Measurements from ENCODE around the gene SLC5A6.

The SLC5A6 gene

DNA sequence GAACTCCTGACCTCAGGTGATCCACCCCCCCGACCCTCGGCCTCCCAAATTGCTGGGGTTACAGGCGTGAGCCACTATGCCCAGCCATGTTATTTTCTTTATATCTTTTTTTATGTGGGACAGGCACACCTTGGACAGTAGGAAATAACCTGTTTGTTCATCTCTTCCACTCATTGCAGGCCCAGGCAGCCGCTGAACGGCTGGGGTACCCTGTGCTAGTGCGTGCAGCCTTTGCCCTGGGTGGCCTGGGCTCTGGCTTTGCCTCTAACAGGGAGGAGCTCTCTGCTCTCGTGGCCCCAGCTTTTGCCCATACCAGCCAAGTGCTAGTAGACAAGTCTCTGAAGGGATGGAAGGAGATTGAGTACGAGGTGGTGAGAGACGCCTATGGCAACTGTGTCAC is 13.5 kb upstream of the SLC5A6 start:
- no peak overlapping the region for H3K4me3 ChIP-seq (ENCODE audit: low read depth, low read length)
- no peak overlapping the region for H2BK5ac ChIP-seq (ENCODE audit: low read depth, low read length, poor library complexity)
- no peaks in the 10 kb centered on the region for H3K79me1 ChIP-seq (ENCODE audit: low read length)
- no peaks in the 10 kb centered on the region for H3K79me2 ChIP-seq (ENCODE audit: control insufficient read depth, insufficient read depth, low read length, poor library complexity)
- peaks cover 60 to 70% of the 10 kb centered on the region in 2 experiments for H3K36me3 ChIP-seq (ENCODE audit: control insufficient read depth in 1 of 2, insufficient read depth in 2 of 2, low read length in 2 of 2)
- H3K4me1 ChIP-seq (ENCODE audit: control insufficient read depth in 1 of 2, insufficient read depth in 2 of 2, low read length in 2 of 2): no peaks in the 10 kb centered on the region
- H2BK12ac ChIP-seq (ENCODE audit: low read length): no peak overlapping the region
- H4K12ac ChIP-seq (ENCODE audit: low read depth, low read length): no peak overlapping the region
- no peak for DNase-seq
- no peak overlapping the region for H3K27ac ChIP-seq (ENCODE audit: low read depth, low read length)
- no peak overlapping the region for H3K9ac ChIP-seq (ENCODE audit: low read length)
- H3K18ac ChIP-seq (ENCODE audit: low read length): no peak overlapping the region
- H3K4me2 ChIP-seq (ENCODE audit: low read length): no peak overlapping the region
- H3K9me3 ChIP-seq (ENCODE audit: insufficient read depth, low read depth, low read length): no peaks in the 10 kb centered on the region
- H3K23ac ChIP-seq (ENCODE audit: low read length): no peak overlapping the region
- no CpG with 5 or more reads among the region's 9 CpGs for WGBS (ENCODE audit: extremely low coverage, insufficient coverage, insufficient read length)
- no peak overlapping the region for H4K91ac ChIP-seq (ENCODE audit: low read depth, low read length)
- no peaks in the 10 kb centered on the region for H3K27me3 ChIP-seq (ENCODE audit: insufficient read depth, low read length)
- no peak overlapping the region for H3K14ac ChIP-seq (ENCODE audit: low read length)
- no peak overlapping the region for H2AFZ ChIP-seq (ENCODE audit: insufficient read depth, low read length, poor library complexity)
- no peak overlapping the region for H2AK5ac ChIP-seq (ENCODE audit: low read length)
- H4K8ac ChIP-seq (ENCODE audit: low read depth, low read length): no peak overlapping the region
- no peak overlapping the region for H2BK120ac ChIP-seq (ENCODE audit: insufficient read depth, low read length, poor library complexity)
- no peak overlapping the region for H3K4ac ChIP-seq (ENCODE audit: low read depth, low read length)

DNA sequence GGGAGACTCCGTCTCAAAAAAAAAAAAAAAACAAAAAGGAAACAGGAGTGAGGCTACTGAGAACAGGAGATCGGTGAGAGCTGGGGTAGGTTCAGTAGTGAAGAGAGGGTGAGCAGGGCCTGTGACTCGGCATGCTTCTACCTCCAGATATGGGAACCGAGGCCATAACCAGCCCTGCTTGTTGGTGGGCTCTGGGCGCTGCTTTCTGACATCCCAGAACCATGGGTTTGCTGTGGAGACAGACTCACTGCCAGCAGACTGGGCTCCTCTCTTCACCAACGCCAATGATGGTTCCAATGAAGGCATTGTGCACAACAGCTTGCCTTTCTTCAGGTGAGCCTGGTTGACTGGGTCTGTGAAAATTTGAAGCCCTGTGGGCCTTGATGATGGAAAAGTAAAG is 11.3 kb upstream of the SLC5A6 start:
- no peak overlapping the region for H2AFZ ChIP-seq (ENCODE audit: insufficient read depth, low read length, poor library complexity)
- no CpG with 5 or more reads among the region's 6 CpGs for WGBS (ENCODE audit: extremely low coverage, insufficient coverage, insufficient read length)
- no peak for DNase-seq
- H3K23ac ChIP-seq (ENCODE audit: low read length): no peak overlapping the region
- H2BK120ac ChIP-seq (ENCODE audit: insufficient read depth, low read length, poor library complexity): no peak overlapping the region
- no peak overlapping the region for H4K91ac ChIP-seq (ENCODE audit: low read depth, low read length)
- no peak overlapping the region for H3K27ac ChIP-seq (ENCODE audit: low read depth, low read length)
- H4K8ac ChIP-seq (ENCODE audit: low read depth, low read length): no peak overlapping the region
- no peak overlapping the region for H3K4me3 ChIP-seq (ENCODE audit: low read depth, low read length)
- H3K36me3 ChIP-seq (ENCODE audit: control insufficient read depth in 1 of 2, insufficient read depth in 2 of 2, low read length in 2 of 2): peaks cover 56 to 69% of the 10 kb centered on the region in 2 experiments
- no peak overlapping the region for H3K9ac ChIP-seq (ENCODE audit: low read length)
- H3K14ac ChIP-seq (ENCODE audit: low read length): no peak overlapping the region
- no peaks in the 10 kb centered on the region for H3K9me3 ChIP-seq (ENCODE audit: insufficient read depth, low read depth, low read length)
- no peaks in the 10 kb centered on the region for H3K4me1 ChIP-seq (ENCODE audit: control insufficient read depth in 1 of 2, insufficient read depth in 2 of 2, low read length in 2 of 2)
- H3K18ac ChIP-seq (ENCODE audit: low read length): no peak overlapping the region
- H3K4ac ChIP-seq (ENCODE audit: low read depth, low read length): no peak overlapping the region
- H3K79me2 ChIP-seq (ENCODE audit: control insufficient read depth, insufficient read depth, low read length, poor library complexity): no peaks in the 10 kb centered on the region
- H2BK5ac ChIP-seq (ENCODE audit: low read depth, low read length, poor library complexity): no peak overlapping the region
- H2AK5ac ChIP-seq (ENCODE audit: low read length): no peak overlapping the region
- no peak overlapping the region for H2BK12ac ChIP-seq (ENCODE audit: low read length)
- H3K4me2 ChIP-seq (ENCODE audit: low read length): no peak overlapping the region
- no peaks in the 10 kb centered on the region for H3K79me1 ChIP-seq (ENCODE audit: low read length)
- H3K27me3 ChIP-seq (ENCODE audit: insufficient read depth, low read length): no peaks in the 10 kb centered on the region
- no peak overlapping the region for H4K12ac ChIP-seq (ENCODE audit: low read depth, low read length)

DNA sequence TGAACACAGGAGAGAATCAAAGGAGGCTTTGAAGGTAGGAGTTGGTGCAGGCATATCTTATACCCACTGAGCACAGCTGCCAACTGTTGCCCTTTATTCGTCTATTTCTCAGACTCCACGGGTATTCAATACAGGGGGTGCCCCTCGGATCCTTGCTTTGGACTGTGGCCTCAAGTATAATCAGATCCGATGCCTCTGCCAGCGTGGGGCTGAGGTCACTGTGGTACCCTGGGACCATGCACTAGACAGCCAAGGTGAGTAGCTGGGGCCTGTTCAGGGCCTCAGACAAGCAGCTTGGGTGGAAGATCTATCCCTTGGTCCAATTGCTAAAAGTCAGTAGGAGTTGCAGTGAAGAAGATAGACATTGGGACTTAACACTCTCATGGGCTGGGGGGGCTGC is 10.3 kb upstream of the SLC5A6 start:
- H3K79me1 ChIP-seq (ENCODE audit: low read length): peaks cover 3% of the 10 kb centered on the region
- H2BK120ac ChIP-seq (ENCODE audit: insufficient read depth, low read length, poor library complexity): no peak overlapping the region
- H3K79me2 ChIP-seq (ENCODE audit: control insufficient read depth, insufficient read depth, low read length, poor library complexity): peaks cover 3% of the 10 kb centered on the region
- H3K4me1 ChIP-seq (ENCODE audit: control insufficient read depth in 1 of 2, insufficient read depth in 2 of 2, low read length in 2 of 2): peaks cover 0 to 4% of the 10 kb centered on the region in 2 experiments
- no peak overlapping the region for H3K14ac ChIP-seq (ENCODE audit: low read length)
- H3K9me3 ChIP-seq (ENCODE audit: insufficient read depth, low read depth, low read length): no peaks in the 10 kb centered on the region
- no peak overlapping the region for H2BK12ac ChIP-seq (ENCODE audit: low read length)
- H4K91ac ChIP-seq (ENCODE audit: low read depth, low read length): no peak overlapping the region
- no peak overlapping the region for H2BK5ac ChIP-seq (ENCODE audit: low read depth, low read length, poor library complexity)
- no peak overlapping the region for H3K9ac ChIP-seq (ENCODE audit: low read length)
- no peak overlapping the region for H4K8ac ChIP-seq (ENCODE audit: low read depth, low read length)
- no peak overlapping the region for H3K27ac ChIP-seq (ENCODE audit: low read depth, low read length)
- no peak overlapping the region for H4K12ac ChIP-seq (ENCODE audit: low read depth, low read length)
- no peaks in the 10 kb centered on the region for H3K27me3 ChIP-seq (ENCODE audit: insufficient read depth, low read length)
- no peak overlapping the region for H3K4me3 ChIP-seq (ENCODE audit: low read depth, low read length)
- no peak overlapping the region for H3K18ac ChIP-seq (ENCODE audit: low read length)
- no peak overlapping the region for H3K4ac ChIP-seq (ENCODE audit: low read depth, low read length)
- DNase-seq: no peak
- no peak overlapping the region for H3K4me2 ChIP-seq (ENCODE audit: low read length)
- no peak overlapping the region for H2AK5ac ChIP-seq (ENCODE audit: low read length)
- WGBS (ENCODE audit: extremely low coverage, insufficient coverage, insufficient read length): no CpG with 5 or more reads among the region's 5 CpGs
- H3K23ac ChIP-seq (ENCODE audit: low read length): no peak overlapping the region
- H3K36me3 ChIP-seq (ENCODE audit: control insufficient read depth in 1 of 2, insufficient read depth in 2 of 2, low read length in 2 of 2): peaks cover 54 to 67% of the 10 kb centered on the region in 2 experiments
- H2AFZ ChIP-seq (ENCODE audit: insufficient read depth, low read length, poor library complexity): no peak overlapping the region

DNA sequence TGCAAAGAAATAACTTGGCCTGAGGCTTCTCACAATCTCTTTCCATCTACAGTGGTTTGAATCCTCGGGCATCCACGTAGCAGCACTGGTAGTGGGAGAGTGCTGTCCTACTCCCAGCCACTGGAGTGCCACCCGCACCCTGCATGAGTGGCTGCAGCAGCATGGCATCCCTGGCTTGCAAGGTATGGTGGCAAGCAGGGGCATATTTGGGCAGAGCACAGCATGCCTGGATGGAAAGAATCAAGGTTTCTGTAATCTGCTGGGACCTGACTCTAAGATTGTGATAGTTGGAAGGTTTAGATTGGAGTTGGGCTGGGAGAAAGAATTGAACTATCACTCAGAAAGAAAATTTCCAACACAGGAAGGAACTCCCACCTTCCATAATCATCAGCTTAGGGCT is 9.1 kb upstream of the SLC5A6 start:
- Histone ChIP-seq H3K23ac (ENCODE audit: low read length) (no peak overlapping the region), H3K9ac (ENCODE audit: low read length) (no peak overlapping the region), H3K4me3 (ENCODE audit: low read depth, low read length) (no peak overlapping the region), H4K12ac (ENCODE audit: low read depth, low read length) (no peak overlapping the region), H3K4me2 (ENCODE audit: low read length) (no peak overlapping the region), H3K27me3 (ENCODE audit: insufficient read depth, low read length) (no peaks in the 10 kb centered on the region), H3K9me3 (ENCODE audit: insufficient read depth, low read depth, low read length) (no peaks in the 10 kb centered on the region), H3K4ac (ENCODE audit: low read depth, low read length) (no peak overlapping the region), H3K36me3 (ENCODE audit: control insufficient read depth in 1 of 2, insufficient read depth in 2 of 2, low read length in 2 of 2) (peaks cover 48 to 55% of the 10 kb centered on the region in 2 experiments), H3K79me1 (ENCODE audit: low read length) (peaks cover 5% of the 10 kb centered on the region), H2BK120ac (ENCODE audit: insufficient read depth, low read length, poor library complexity) (no peak overlapping the region), H4K91ac (ENCODE audit: low read depth, low read length) (no peak overlapping the region), H3K27ac (ENCODE audit: low read depth, low read length) (no peak overlapping the region), H2BK12ac (ENCODE audit: low read length) (no peak overlapping the region), H3K79me2 (ENCODE audit: control insufficient read depth, insufficient read depth, low read length, poor library complexity) (peaks cover 7% of the 10 kb centered on the region), H3K14ac (ENCODE audit: low read length) (no peak overlapping the region), H4K8ac (ENCODE audit: low read depth, low read length) (no peak overlapping the region), H2AK5ac (ENCODE audit: low read length) (no peak overlapping the region), H3K4me1 (ENCODE audit: control insufficient read depth in 1 of 2, insufficient read depth in 2 of 2, low read length in 2 of 2) (peaks cover 4 to 8% of the 10 kb centered on the region in 2 experiments), H3K18ac (ENCODE audit: low read length) (no peak overlapping the region), H2AFZ (ENCODE audit: insufficient read depth, low read length, poor library complexity) (no peak overlapping the region), H2BK5ac (ENCODE audit: low read depth, low read length, poor library complexity) (no peak overlapping the region)
- peak in 1 of 2 donors; percentile 46 for DNase-seq
- no CpG with 5 or more reads among the region's 3 CpGs for WGBS (ENCODE audit: extremely low coverage, insufficient coverage, insufficient read length)
